Transverse colon (tissue), 4 donors: ENCODE data around the gene APLNR. TPM values are rescaled to one million over a fixed set of nuclear protein-coding genes. Genes with fewer than 3 reads are reported as not detected.
A peak's percentile ranks its signal among the peaks of the same experiment; 100 is the strongest.

Experiments
- DNase-seq: peaks from one replicate; pipeline ENCODE4 v3.0.0-alpha.2; 2019
- H3K27ac ChIP-seq, 4 donors: fragments of 200-600 bp; sonication (generic); 2 replicates each; pipeline ENCODE4 v1.5.1; 2016 to 2018; ENCODE audit warnings: inconsistent platforms in 4 of 4
- H3K27me3 ChIP-seq: fragments of 200-600 bp; sonication (generic); 2 replicates; pipeline ENCODE4 v1.5.1; 2017; ENCODE audit warnings: inconsistent platforms
- H3K36me3 ChIP-seq, 4 donors: fragments of 200-600 bp; sonication (generic); 2 replicates each; pipeline ENCODE4 v1.5.1; 2017 to 2019; ENCODE audit warnings: inconsistent platforms in 4 of 4
- H3K4me1 ChIP-seq, 4 donors: fragments of 200-600 bp; sonication (generic); 2 replicates each; pipeline ENCODE4 v1.5.1; 2017 to 2020; ENCODE audit warnings: inconsistent platforms in 4 of 4
- H3K4me3 ChIP-seq, 4 donors: fragments of 200-600 bp; sonication (generic); 1 replicate in 1 of 4; 2 replicates in 3 of 4; pipeline versions ENCODE4 v1.5.1 to v1.6.1; 2017 to 2019; ENCODE audit warnings: inconsistent platforms in 4 of 4
- H3K9me3 ChIP-seq, 2 donors: fragments of 200-600 bp; sonication (generic); 2 replicates each; pipeline ENCODE4 v1.5.1; 2017 to 2019; ENCODE audit warnings: inconsistent platforms in 2 of 2
- EP300 ChIP-seq: sonication (generic); formaldehyde crosslinking; IDR thresholded peaks from one replicate; pipeline ENCODE4 v1.6.1; 2017; ENCODE audit warnings: antibody characterized with exemption, low read depth
- POLR2A ChIP-seq: fragments of 450-650 bp; IDR thresholded peaks from one replicate; pipeline ENCODE4 v1.6.1; 2016; ENCODE audit warnings: antibody characterized with exemption, mild to moderate bottlenecking, moderate library complexity
- POLR2AphosphoS5 ChIP-seq, 3 donors: sonication (generic); formaldehyde crosslinking; IDR thresholded peaks; one replicate each; pipeline ENCODE4 v1.6.1; 2016; ENCODE audit warnings: antibody characterized with exemption in 3 of 3
- WGBS, 2 donors: methylation state at CpG; one replicate each; pipeline ENCODE4 v1.1.5; 2018; ENCODE audit warnings: low coverage in 1 of 2; 5-methylcytosine and 5-hydroxymethylcytosine counted together
- in situ Hi-C, 4 donors: fragments of 200-750 bp; cut with MboI; loops; one replicate each; pipeline versions ENCODE4 v1.15.0 to v1.15.1; 2017; ENCODE audit warnings: low sequenced_read_pairs in 3 of 4, low pct_ligation_motif_present in 1 of 4, low pct_unique_long_range_greater_than_20kb in 1 of 4
- intact Hi-C: fragments of 100-400 bp; cut with DNase I; formaldehyde crosslinking; loops from one replicate; pipeline ENCODE4 v1.15.1; 2023; ENCODE audit warnings: low total_unique reads
- total RNA-seq, 4 donors: library from RNA; depleted of rRNA; stranded (reverse); fragments of >200 nt; gene quantifications; one replicate each; pipeline ENCODE4 v1.1.0, GENCODE V29; 2016
- TF ChIP-seq, protein P1 (sequence below), 5 experiments: fragments of 200-600 bp in 3 of 5; fragments of 450-650 bp in 2 of 5; sonication (generic) in 3 of 5; IDR thresholded peaks; 1 replicate in 2 of 5; 2 replicates in 3 of 5; pipeline ENCODE4 v1.5.1; 2016 to 2017; ENCODE audit warnings: antibody characterized with exemption in 5 of 5, inconsistent platforms in 3 of 5, mild to moderate bottlenecking in 2 of 5, moderate library complexity in 1 of 5

The APLNR gene
- total RNA-seq, 4 donors from 2014 or later: 0.68 to 2.6 (median 2.1) TPM; not detected in 1

DNA sequence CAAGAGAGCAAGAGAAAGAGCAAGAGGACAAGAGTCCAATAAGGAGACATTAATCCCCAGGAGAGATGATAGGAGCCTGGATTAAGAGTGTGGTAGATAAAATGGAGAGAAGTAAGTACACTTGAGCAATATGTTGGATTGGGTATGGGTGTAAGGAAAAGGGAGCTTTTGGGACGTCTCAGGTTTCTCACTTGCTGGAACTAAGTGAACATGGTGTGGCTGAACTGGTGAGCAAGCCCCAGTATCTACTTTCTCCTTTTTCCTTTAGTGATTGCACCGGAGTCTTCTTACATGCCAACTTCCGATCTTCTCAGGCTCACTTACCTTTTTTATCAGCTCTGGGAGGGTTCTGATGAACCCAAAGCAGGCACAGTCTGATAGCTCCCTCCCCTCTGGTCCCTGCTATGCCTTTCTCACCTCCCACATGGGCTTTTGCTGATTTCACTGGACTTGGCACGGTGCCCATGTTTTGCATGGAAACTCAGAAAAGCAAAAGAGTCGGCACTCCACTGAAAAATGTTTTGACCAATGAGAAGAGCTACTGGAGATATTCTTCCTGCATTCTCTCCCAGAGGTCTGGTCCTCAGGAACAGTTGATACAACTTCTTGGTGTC, 14.5 kb upstream of the APLNR start:
- H3K27ac ChIP-seq: no peak overlapping the region
- WGBS, 2 donors: 40 to 77% methylated on average over 3 to 5 of the region's 5 CpGs
- in situ Hi-C loops: loop anchor here in 2 of 4 donors (10.0 to 25.0 kb wide), 3 partner anchors 127 to 414 kb away; no protein-coding TSS in a partner anchor

DNA sequence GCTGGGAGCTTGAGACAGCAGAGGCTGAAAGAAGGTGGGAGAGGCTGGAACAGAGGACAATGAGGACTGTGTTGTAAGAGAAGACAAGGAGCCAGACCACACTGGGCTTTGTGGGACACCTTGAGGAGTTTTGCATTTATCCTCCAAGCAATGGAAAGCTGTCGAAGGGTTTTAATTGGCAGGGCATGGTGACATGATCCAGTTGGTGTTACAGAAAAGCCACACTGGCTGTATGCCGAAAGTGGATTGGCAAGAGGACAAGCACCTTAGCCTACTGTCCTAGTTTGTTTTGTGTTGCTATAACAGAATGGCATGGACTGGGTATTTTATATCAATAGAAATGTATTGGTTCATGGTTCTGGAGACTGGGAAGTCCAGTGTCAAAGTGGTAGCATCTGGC, 14.0 kb upstream of the APLNR start:
- H3K4me1 ChIP-seq: peaks cover 2 to 5% (median 4%) of the 10 kb centered on the region in 4 donors
- in situ Hi-C loops (loop anchor here in 2 of 4 donors (10.0 to 25.0 kb wide), 3 partner anchors 126 to 414 kb away; no protein-coding TSS in a partner anchor), intact Hi-C loops (loop anchor here (5.0 kb wide), 1 partner anchor 134 kb away; no protein-coding TSS in a partner anchor)
- 79 to 91% methylated on average over 2 of the region's 2 CpGs for WGBS, 2 donors
- no peak for DNase-seq
- H3K9me3 ChIP-seq: no peaks in the 10 kb centered on the region
- H3K4me3 ChIP-seq: no peak overlapping the region
- no peak overlapping the region for H3K27ac ChIP-seq
- TF ChIP-seq POLR2A (no peak), EP300 (no peak), POLR2AphosphoS5 (IDR thresholded peaks at IDR 0.05) (no peak)
- TF ChIP-seq, protein P1, sequence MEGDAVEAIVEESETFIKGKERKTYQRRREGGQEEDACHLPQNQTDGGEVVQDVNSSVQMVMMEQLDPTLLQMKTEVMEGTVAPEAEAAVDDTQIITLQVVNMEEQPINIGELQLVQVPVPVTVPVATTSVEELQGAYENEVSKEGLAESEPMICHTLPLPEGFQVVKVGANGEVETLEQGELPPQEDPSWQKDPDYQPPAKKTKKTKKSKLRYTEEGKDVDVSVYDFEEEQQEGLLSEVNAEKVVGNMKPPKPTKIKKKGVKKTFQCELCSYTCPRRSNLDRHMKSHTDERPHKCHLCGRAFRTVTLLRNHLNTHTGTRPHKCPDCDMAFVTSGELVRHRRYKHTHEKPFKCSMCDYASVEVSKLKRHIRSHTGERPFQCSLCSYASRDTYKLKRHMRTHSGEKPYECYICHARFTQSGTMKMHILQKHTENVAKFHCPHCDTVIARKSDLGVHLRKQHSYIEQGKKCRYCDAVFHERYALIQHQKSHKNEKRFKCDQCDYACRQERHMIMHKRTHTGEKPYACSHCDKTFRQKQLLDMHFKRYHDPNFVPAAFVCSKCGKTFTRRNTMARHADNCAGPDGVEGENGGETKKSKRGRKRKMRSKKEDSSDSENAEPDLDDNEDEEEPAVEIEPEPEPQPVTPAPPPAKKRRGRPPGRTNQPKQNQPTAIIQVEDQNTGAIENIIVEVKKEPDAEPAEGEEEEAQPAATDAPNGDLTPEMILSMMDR (IDR thresholded peaks at IDR 0.05): no peak
- H3K36me3 ChIP-seq: no peaks in the 10 kb centered on the region
- no peaks in the 10 kb centered on the region for H3K27me3 ChIP-seq

More for the DNA sequence above, 14.5 kb upstream of the APLNR start:
- DNase-seq: no peak
- no peaks in the 10 kb centered on the region for H3K36me3 ChIP-seq
- intact Hi-C loops: loop anchor here (5.0 kb wide), 1 partner anchor 134 kb away; no protein-coding TSS in a partner anchor
- H3K27me3 ChIP-seq: no peaks in the 10 kb centered on the region
- H3K4me1 ChIP-seq: peaks cover 2 to 5% (median 4%) of the 10 kb centered on the region in 4 donors
- TF ChIP-seq POLR2A (no peak), POLR2AphosphoS5 (IDR thresholded peaks at IDR 0.05) (no peak), EP300 (no peak)
- TF ChIP-seq, protein P1 (IDR thresholded peaks at IDR 0.05): no peak
- H3K4me3 ChIP-seq: no peak overlapping the region
- no peaks in the 10 kb centered on the region for H3K9me3 ChIP-seq

DNA sequence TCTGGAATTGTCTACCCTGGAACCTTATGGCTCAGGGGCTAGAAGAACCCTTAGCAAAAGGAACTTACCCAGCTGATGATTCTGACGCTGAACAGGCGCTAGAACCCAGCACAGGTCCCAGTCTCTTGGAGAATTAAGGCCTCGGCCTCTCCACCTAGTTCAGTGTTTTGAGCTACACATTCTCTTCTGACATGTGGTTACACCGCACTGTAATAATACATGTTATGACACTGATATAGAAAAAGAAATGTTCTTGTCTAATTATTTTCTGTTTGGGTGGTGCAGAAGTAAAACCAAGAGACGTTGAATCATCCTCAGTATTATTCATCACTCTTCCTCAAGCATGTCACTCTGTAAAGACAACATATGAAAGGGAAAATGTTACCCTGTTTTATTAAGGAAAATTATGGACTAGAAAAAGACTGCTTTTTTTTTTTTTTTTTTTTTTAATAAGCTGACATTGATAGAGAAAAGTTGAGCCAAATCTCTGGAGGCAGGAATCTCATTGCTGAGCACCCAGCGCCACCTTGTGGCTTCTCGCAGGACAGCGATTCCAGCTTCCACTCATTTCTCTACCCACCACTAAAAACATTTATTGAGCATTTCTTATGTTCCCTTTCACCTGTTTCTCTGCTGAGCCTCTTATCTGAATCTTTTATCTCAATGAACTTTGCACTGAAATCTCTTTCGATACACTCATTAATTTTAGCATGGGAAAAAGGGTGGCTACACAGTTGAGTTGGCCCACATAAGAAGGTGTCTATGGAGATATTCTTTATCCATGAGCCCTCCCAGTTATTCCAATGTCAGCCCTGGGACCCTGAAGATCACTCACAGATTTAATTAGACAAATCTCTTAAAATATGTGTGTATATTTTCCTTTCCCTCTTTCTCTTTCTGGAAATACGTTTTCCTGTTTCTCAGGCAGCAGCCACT, 12.6 kb upstream of the APLNR start:
- H3K9me3 ChIP-seq: no peaks in the 10 kb centered on the region
- no peak overlapping the region for H3K4me3 ChIP-seq
- H3K4me1 ChIP-seq: peaks cover 2 to 5% (median 4%) of the 10 kb centered on the region in 4 donors
- DNase-seq: peak; percentile 75
- in situ Hi-C loops (loop anchor here (5.0 to 25.0 kb wide), 8 partner anchors 115 to 415 kb away; no protein-coding TSS in a partner anchor), intact Hi-C loops (loop anchor here (5.0 to 10.0 kb wide), 2 partner anchors 132 to 405 kb away; no protein-coding TSS in a partner anchor)
- WGBS, 2 donors: 12 to 21% methylated on average over 7 to 10 of the region's 10 CpGs
- TF ChIP-seq, protein P1 (IDR thresholded peaks at IDR 0.05): peak; percentile 80 to 86 (median 82)
- no peak for TF ChIP-seq POLR2AphosphoS5 (IDR thresholded peaks at IDR 0.05)
- peak overlapping the region in 3 of 4 donors; percentile 22 to 46 (median 26) for H3K27ac ChIP-seq
- no peaks in the 10 kb centered on the region for H3K36me3 ChIP-seq
- no peaks in the 10 kb centered on the region for H3K27me3 ChIP-seq
